ENCODE measurements around the gene SPOCK1. TPM values are rescaled to one million over a fixed set of nuclear protein-coding genes. Genes with fewer than 3 reads are reported as not detected.

SPOCK1 gene
- total and polyA plus RNA-seq, 2 donors (not counting 3 experiments of a cell fraction or from before 2014, with no cell fraction given), result 144 to 280 TPM

DNA sequence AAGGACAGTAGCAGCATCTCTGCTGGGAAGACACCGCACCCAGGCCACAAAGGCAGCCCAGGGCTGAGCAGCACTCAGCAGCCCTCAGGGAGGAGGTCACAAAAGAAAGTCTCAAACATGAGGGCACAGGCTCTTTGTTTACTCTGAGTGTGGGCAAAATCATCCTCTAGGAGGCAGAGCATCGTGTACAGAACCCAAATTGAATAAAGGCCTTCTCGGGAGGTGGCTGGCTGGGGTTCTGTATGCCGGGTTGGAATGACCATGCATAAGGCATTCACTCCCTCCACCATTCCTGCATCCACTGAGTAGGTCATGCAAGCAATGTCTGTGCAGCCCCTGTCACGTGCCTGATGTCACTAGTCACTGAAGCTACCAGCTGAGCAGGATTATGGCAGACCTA, 412.8 kb downstream of the SPOCK1 start:
- FAIRE-seq, result no peak
- ChIA-PET CTCF (interaction anchor here (0.7 to 0.9 kb wide), 2 partner anchors 23 to 84 kb away, joined by 3 to 4 read pairs; no protein-coding TSS in a partner anchor), POLR2A (no interaction called here)
- H3K79me2 ChIP-seq (ENCODE audit: control insufficient read depth, insufficient read depth, low read length), result no peaks in the 10 kb centered on the region
- H3K4me1 ChIP-seq (ENCODE audit: control insufficient read depth, extremely low read depth, insufficient read depth, low read length), result no peaks in the 10 kb centered on the region
- no peak overlapping the region for H2AFZ ChIP-seq (ENCODE audit: low read depth, low read length)
- H3K27me3 ChIP-seq (ENCODE audit: control insufficient read depth in 2 of 2, insufficient read depth in 2 of 2, low read length in 2 of 2), result no peaks in the 10 kb centered on the region
- H3K4me3 ChIP-seq (replicated peaks in 1 of 3; ENCODE audit: insufficient read depth in 1 of 3, low read depth in 1 of 3, low read length in 3 of 3), result no peak overlapping the region
- H3K27ac ChIP-seq (ENCODE audit: insufficient read depth, low read depth, low read length), result no peak overlapping the region
- BruUV-seq (replicated peaks), result no TSS peak
- no peak overlapping the region for H3K4me2 ChIP-seq (ENCODE audit: insufficient read depth, low read length)
- H3K9me3 ChIP-seq (replicated peaks; ENCODE audit: control insufficient read depth, insufficient read depth, low read length), result no peaks in the 10 kb centered on the region
- DNase-seq (ENCODE audit: low read depth, low spot score), result no peak
- H4K20me1 ChIP-seq (replicated peaks; ENCODE audit: control insufficient read depth, extremely low read depth, insufficient read depth, low read length), result no peaks in the 10 kb centered on the region
- H3K9ac ChIP-seq (replicated peaks; ENCODE audit: extremely low read depth, insufficient read depth, low read length), result no peak overlapping the region
- H3K9me1 ChIP-seq (replicated peaks; ENCODE audit: control insufficient read depth, extremely low read depth, insufficient read depth, low read length), result no peaks in the 10 kb centered on the region
- H3K36me3 ChIP-seq (ENCODE audit: control insufficient read depth in 2 of 2, extremely low read depth in 1 of 2, insufficient read depth in 2 of 2, low read length in 2 of 2), result no peaks in the 10 kb centered on the region
- TF ChIP-seq EZH2 (IDR thresholded peaks at IDR 0.05; ENCODE audit: borderline replicate concordance, low read depth, low read length, severe bottlenecking) (no peak), GATA2 (IDR thresholded peaks at IDR 0.05; ENCODE audit: insufficient read depth, insufficient read length, low read depth, low read length) (no peak), POLR2AphosphoS5 (IDR thresholded peaks at IDR 0.05; ENCODE audit: insufficient read depth, low read depth, low read length) (no peak), MYC (IDR thresholded peaks at IDR 0.05; ENCODE audit: low read depth, low read length) (no peak), FOS (IDR thresholded peaks at IDR 0.05; ENCODE audit: borderline replicate concordance, insufficient read depth, low read length) (no peak), POLR2A (IDR thresholded peaks at IDR 0.05; ENCODE audit: low read depth, low read length) (no peak), JUN (IDR thresholded peaks at IDR 0.05; ENCODE audit: borderline replicate concordance, insufficient read depth, insufficient read length, low read depth) (no peak), MAX (IDR thresholded peaks at IDR 0.05; ENCODE audit: insufficient read depth, insufficient read length) (no peak)
- TF ChIP-seq, protein P1, sequence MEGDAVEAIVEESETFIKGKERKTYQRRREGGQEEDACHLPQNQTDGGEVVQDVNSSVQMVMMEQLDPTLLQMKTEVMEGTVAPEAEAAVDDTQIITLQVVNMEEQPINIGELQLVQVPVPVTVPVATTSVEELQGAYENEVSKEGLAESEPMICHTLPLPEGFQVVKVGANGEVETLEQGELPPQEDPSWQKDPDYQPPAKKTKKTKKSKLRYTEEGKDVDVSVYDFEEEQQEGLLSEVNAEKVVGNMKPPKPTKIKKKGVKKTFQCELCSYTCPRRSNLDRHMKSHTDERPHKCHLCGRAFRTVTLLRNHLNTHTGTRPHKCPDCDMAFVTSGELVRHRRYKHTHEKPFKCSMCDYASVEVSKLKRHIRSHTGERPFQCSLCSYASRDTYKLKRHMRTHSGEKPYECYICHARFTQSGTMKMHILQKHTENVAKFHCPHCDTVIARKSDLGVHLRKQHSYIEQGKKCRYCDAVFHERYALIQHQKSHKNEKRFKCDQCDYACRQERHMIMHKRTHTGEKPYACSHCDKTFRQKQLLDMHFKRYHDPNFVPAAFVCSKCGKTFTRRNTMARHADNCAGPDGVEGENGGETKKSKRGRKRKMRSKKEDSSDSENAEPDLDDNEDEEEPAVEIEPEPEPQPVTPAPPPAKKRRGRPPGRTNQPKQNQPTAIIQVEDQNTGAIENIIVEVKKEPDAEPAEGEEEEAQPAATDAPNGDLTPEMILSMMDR (IDR thresholded peaks at IDR 0.05; ENCODE audit: extremely low read depth in 1 of 2, insufficient read depth in 1 of 2, low read depth in 1 of 2, low read length in 2 of 2), result no peak
- dilution Hi-C loops (cut with MboI; ENCODE audit: extremely low pct_ligation_motif_present, low sequenced_read_pairs), result no loop called here
- intact Hi-C loops (cut with micrococcal nuclease), result no loop called here

Data from endothelial cell of umbilical vein (primary cell).